Osteocyte (in vitro differentiated cells): ENCODE data around the gene STAB1. TPM values are rescaled to one million over a fixed set of nuclear protein-coding genes. Genes with fewer than 3 reads are reported as not detected.
A peak's percentile ranks its signal among the peaks of the same experiment; 100 is the strongest.

ENCODE experiments used
- DNase-seq: peaks from one replicate; pipeline ENCODE4 v3.0.0; 2021; ENCODE audit warnings: mixed read lengths; ENCODE audit not compliant: unreplicated experiment; ENCODE audit errors: extremely low spot score
- H3K27ac Mint-ChIP-seq: one replicate; pipeline ENCODE4 v1.8.0; 2021; ENCODE audit warnings: mild to moderate bottlenecking, mixed read lengths; ENCODE audit not compliant: unreplicated experiment
- H3K27me3 Mint-ChIP-seq: one replicate; pipeline ENCODE4 v1.8.0; 2021; ENCODE audit warnings: mixed read lengths; ENCODE audit not compliant: unreplicated experiment
- H3K36me3 Mint-ChIP-seq: one replicate; pipeline ENCODE4 v1.8.0; 2021; ENCODE audit warnings: mixed read lengths; ENCODE audit not compliant: unreplicated experiment
- H3K4me1 Mint-ChIP-seq: one replicate; pipeline ENCODE4 v1.8.0; 2021; ENCODE audit warnings: mixed read lengths; ENCODE audit not compliant: unreplicated experiment
- H3K4me3 Mint-ChIP-seq: one replicate; pipeline ENCODE4 v1.8.0; 2021; ENCODE audit warnings: mild to moderate bottlenecking, moderate library complexity, mixed read lengths; ENCODE audit not compliant: unreplicated experiment
- H3K9me3 Mint-ChIP-seq: one replicate; pipeline ENCODE4 v1.8.0; 2021; ENCODE audit warnings: mixed read lengths; ENCODE audit not compliant: unreplicated experiment
- CTCF ChIP-seq: fragments of 200-600 bp; sonication (generic); IDR thresholded peaks from 2 replicates; pipeline ENCODE4 v1.5.0; 2021; ENCODE audit warnings: antibody characterized with exemption, mild to moderate bottlenecking, moderate library complexity
- total RNA-seq: library from RNA; stranded (reverse); gene quantifications from 2 replicates; pipeline ENCODE4 v1.2.1, GENCODE V29; 2021

The STAB1 gene
- total RNA-seq, 1 donor from 2014 or later, result not detected

- Mint-ChIP-seq H3K27ac (no peak overlapping the region), H3K4me3 (no peak overlapping the region), H3K9me3 (no peaks in the 10 kb centered on the region), H3K27me3 (no peaks in the 10 kb centered on the region), H3K4me1 (peaks cover 26% of the 10 kb centered on the region), H3K36me3 (peaks cover 13% of the 10 kb centered on the region)
- DNase-seq, result peak; percentile 59
- TF ChIP-seq CTCF, result no peak
Observed at GRCh38 chr3:52530918-52531826, 36.0 kb downstream of the STAB1 start.

- H3K36me3 Mint-ChIP-seq, result peaks cover 15% of the 10 kb centered on the region
- DNase-seq, result peak; percentile 80
- H3K4me1 Mint-ChIP-seq, result peaks cover 26% of the 10 kb centered on the region
- peak overlapping the region; percentile 81 for H3K4me3 Mint-ChIP-seq
- TF ChIP-seq CTCF, result no peak
- no peaks in the 10 kb centered on the region for H3K9me3 Mint-ChIP-seq
- peak overlapping the region; percentile 75 for H3K27ac Mint-ChIP-seq
- H3K27me3 Mint-ChIP-seq, result no peaks in the 10 kb centered on the region
Observed at GRCh38 chr3:52531860-52532516, 36.9 kb downstream of the STAB1 start.

GRCh38 chr3:52532517-52532837 lies 37.3 kb downstream of the STAB1 start:
- no peak for TF ChIP-seq CTCF
- H3K27me3 Mint-ChIP-seq, result no peaks in the 10 kb centered on the region
- no peaks in the 10 kb centered on the region for H3K9me3 Mint-ChIP-seq
- peak overlapping the region; percentile 81 for H3K4me3 Mint-ChIP-seq
- H3K4me1 Mint-ChIP-seq, result peaks cover 30% of the 10 kb centered on the region
- peak; percentile 80 for DNase-seq
- H3K27ac Mint-ChIP-seq, result peak overlapping the region; percentile 75
- H3K36me3 Mint-ChIP-seq, result peaks cover 14% of the 10 kb centered on the region

GRCh38 chr3:52532838-52533622 lies 37.9 kb downstream of the STAB1 start:
- Mint-ChIP-seq H3K9me3 (no peaks in the 10 kb centered on the region), H3K4me1 (peaks cover 36% of the 10 kb centered on the region), H3K27ac (peak overlapping the region; percentile 75), H3K4me3 (peak overlapping the region; percentile 81), H3K27me3 (no peaks in the 10 kb centered on the region), H3K36me3 (peaks cover 9% of the 10 kb centered on the region)
- TF ChIP-seq CTCF, result no peak
- DNase-seq, result peak; percentile 82
